ENCODE measurements around the gene SFPQ.

SFPQ gene

GRCh38 chr1:35177237-35177786, 15.6 kb downstream of the SFPQ start:
- H3K4me3 ChIP-seq (ENCODE audit: low read depth, low read length): no peak overlapping the region
- no peak for TF ChIP-seq MAX (IDR thresholded peaks at IDR 0.05; ENCODE audit: low read depth, low read length)
- TF ChIP-seq MYC (IDR thresholded peaks at IDR 0.05; ENCODE audit: low read depth, low read length): no peak
- no peak for TF ChIP-seq POLR2A (IDR thresholded peaks at IDR 0.05; ENCODE audit: extremely low read depth, insufficient read length)
- no peak for TF ChIP-seq CTCF (IDR thresholded peaks at IDR 0.05; ENCODE audit: low read depth, low read length)
- DNase-seq (ENCODE audit: low read depth): no peak

GRCh38 chr1:35175602-35176001, 17.3 kb downstream of the SFPQ start:
- H3K4me3 ChIP-seq (ENCODE audit: low read depth, low read length): no peak overlapping the region
- TF ChIP-seq CTCF (IDR thresholded peaks at IDR 0.05; ENCODE audit: low read depth, low read length) (no peak), MYC (IDR thresholded peaks at IDR 0.05; ENCODE audit: low read depth, low read length) (no peak), MAX (IDR thresholded peaks at IDR 0.05; ENCODE audit: low read depth, low read length) (no peak), POLR2A (IDR thresholded peaks at IDR 0.05; ENCODE audit: extremely low read depth, insufficient read length) (no peak)
- no peak for DNase-seq (ENCODE audit: low read depth)

DNA sequence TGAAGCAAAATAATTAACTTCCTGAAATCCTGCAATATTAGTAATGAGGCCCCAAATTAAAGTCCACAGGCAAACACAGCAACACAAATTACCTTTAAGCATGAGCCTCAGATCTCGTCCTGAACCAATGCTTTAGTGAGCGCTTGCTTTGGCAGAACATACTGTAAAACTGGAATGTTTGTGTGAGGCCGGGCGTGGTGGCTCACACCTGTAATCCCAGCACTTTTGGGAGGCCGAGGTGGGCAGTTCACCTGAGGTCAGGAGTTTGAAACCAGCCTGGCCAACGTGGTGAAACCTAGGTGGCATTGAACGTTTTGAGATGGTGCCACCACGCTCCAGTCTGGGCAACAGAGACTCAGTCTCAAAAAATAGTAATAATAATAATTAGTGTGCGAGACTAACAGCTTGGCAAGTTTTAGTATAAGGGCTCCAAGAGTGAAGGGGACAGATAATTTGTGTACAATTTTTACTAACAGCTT, 17.8 kb downstream of the SFPQ start:
- TF ChIP-seq MAX (IDR thresholded peaks at IDR 0.05; ENCODE audit: low read depth, low read length) (no peak), CTCF (IDR thresholded peaks at IDR 0.05; ENCODE audit: low read depth, low read length) (no peak), POLR2A (IDR thresholded peaks at IDR 0.05; ENCODE audit: extremely low read depth, insufficient read length) (no peak), MYC (IDR thresholded peaks at IDR 0.05; ENCODE audit: low read depth, low read length) (no peak)
- H3K4me3 ChIP-seq (ENCODE audit: low read depth, low read length): no peak overlapping the region
- DNase-seq (ENCODE audit: low read depth): no peak

DNA sequence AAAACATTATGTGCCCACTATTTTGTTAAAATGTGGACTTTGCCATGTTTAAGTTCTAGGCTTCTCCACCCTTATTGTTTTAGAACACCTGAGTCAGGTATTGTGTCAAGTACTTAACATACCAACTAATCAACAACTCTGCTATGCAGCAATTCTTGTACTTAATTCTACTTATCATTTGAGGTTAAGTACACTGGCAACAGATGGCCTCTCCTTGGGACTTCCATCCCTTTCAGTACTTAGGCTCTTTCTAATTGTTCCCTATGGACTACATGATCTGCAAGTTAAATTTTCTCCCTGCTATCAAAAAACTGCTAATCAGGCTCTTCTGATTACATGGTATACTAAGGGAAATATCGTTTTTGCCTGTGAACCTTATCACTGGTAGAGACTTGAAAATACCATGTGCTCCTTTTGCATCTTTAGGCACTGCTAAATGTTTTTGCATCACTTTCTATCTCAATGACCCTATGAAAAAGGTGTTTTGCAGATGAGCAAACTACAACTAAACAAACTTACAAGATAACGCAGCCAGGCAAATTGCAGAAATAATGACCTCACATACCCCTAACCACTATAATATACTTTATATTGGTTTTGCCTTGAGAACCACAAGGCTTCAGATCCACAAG, 18.9 kb downstream of the SFPQ start:
- no peak overlapping the region for H3K4me3 ChIP-seq (ENCODE audit: low read depth, low read length)
- no peak for TF ChIP-seq POLR2A (IDR thresholded peaks at IDR 0.05; ENCODE audit: extremely low read depth, insufficient read length)
- TF ChIP-seq MYC (IDR thresholded peaks at IDR 0.05; ENCODE audit: low read depth, low read length): no peak
- TF ChIP-seq MAX (IDR thresholded peaks at IDR 0.05; ENCODE audit: low read depth, low read length): no peak
- TF ChIP-seq CTCF (IDR thresholded peaks at IDR 0.05; ENCODE audit: low read depth, low read length): no peak
- DNase-seq (ENCODE audit: low read depth): peak; percentile 38

DNA sequence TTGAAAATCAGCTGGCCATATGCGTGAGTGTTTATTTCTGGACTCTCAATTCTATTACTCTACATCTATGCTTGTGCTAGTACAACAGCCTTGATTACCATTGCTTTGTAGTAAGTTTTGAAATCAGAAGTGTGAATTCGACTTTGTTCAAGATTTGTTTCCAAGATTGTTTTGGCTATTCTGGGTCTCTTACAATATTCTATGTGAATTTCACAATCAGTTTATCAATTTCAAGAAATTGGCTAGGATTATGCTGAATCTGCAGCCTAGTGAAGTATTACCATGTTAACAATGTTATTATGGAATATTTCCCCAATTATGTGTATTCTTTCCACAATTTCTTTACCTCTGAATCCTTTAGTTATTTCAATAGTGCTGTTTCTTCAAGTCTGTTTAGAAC, 19.5 kb downstream of the SFPQ start:
- no peak for DNase-seq (ENCODE audit: low read depth)
- no peak for TF ChIP-seq MAX (IDR thresholded peaks at IDR 0.05; ENCODE audit: low read depth, low read length)
- TF ChIP-seq CTCF (IDR thresholded peaks at IDR 0.05; ENCODE audit: low read depth, low read length): no peak
- no peak for TF ChIP-seq MYC (IDR thresholded peaks at IDR 0.05; ENCODE audit: low read depth, low read length)
- H3K4me3 ChIP-seq (ENCODE audit: low read depth, low read length): no peak overlapping the region

Measured in NB4 (cell line).